MM.1S (cell line): ENCODE results near the gene PDE4C.

Experiments used
- DNase-seq: peaks from one replicate; pipeline ENCODE4 v3.0.0-alpha.2; 2015
- H2AFZ ChIP-seq: fragments of 300-600 bp; sonication (generic); 2 replicates; pipeline ENCODE4 v1.6.0; 2016; ENCODE audit warnings: antibody characterized with exemption, low read length
- H3F3A ChIP-seq: fragments of 300-600 bp; sonication (generic); 2 replicates; pipeline ENCODE4 v1.6.1; 2016; ENCODE audit warnings: mild to moderate bottlenecking, antibody characterized with exemption, low read length, moderate library complexity, mixed read lengths; ENCODE audit not compliant: insufficient read depth
- H3K27ac ChIP-seq: fragments of 300-600 bp; sonication (generic); 2 replicates; pipeline ENCODE4 v1.5.1; 2016; ENCODE audit warnings: mild to moderate bottlenecking, low read length
- H3K27me3 ChIP-seq: fragments of 300-600 bp; sonication (generic); replicated peaks from 2 replicates; pipeline ENCODE4 v1.6.0; 2016; ENCODE audit warnings: low read length; ENCODE audit not compliant: insufficient read depth
- H3K36me3 ChIP-seq: fragments of 300-600 bp; sonication (generic); replicated peaks from 2 replicates; pipeline ENCODE4 v1.6.1; 2016; ENCODE audit warnings: mild to moderate bottlenecking, low read length, mixed read lengths; ENCODE audit not compliant: insufficient read depth
- H3K4me1 ChIP-seq: fragments of 300-600 bp; sonication (generic); 2 replicates; pipeline ENCODE4 v1.6.1; 2016; ENCODE audit warnings: low read length, mixed read lengths
- H3K4me2 ChIP-seq: fragments of 300-600 bp; sonication (generic); 2 replicates; pipeline ENCODE4 v1.6.0; 2016; ENCODE audit warnings: low read depth, low read length
- H3K4me3 ChIP-seq: fragments of 300-600 bp; sonication (generic); 2 replicates; pipeline ENCODE4 v1.5.1; 2016; ENCODE audit warnings: low read length, mixed read lengths
- H3K79me2 ChIP-seq: fragments of 300-600 bp; sonication (generic); 2 replicates; pipeline ENCODE4 v1.6.1; 2016; ENCODE audit warnings: mixed run types, low read length, mixed read lengths
- H3K9ac ChIP-seq: fragments of 300-600 bp; sonication (generic); 2 replicates; pipeline ENCODE4 v1.6.1; 2016; ENCODE audit warnings: low read length, mixed read lengths
- H3K9me2 ChIP-seq: fragments of 300-600 bp; sonication (generic); replicated peaks from 2 replicates; pipeline ENCODE4 v1.6.1; 2016; ENCODE audit warnings: mild to moderate bottlenecking, low read length, mixed read lengths; ENCODE audit not compliant: insufficient read depth
- H3K9me3 ChIP-seq: fragments of 300-600 bp; sonication (generic); replicated peaks from 2 replicates; pipeline ENCODE4 v1.6.1; 2016; ENCODE audit warnings: mild to moderate bottlenecking, low read length, mixed read lengths; ENCODE audit not compliant: insufficient read depth
- H4K20me1 ChIP-seq: fragments of 300-600 bp; sonication (generic); 2 replicates; pipeline ENCODE4 v1.6.1; 2016; ENCODE audit warnings: mild to moderate bottlenecking, low read length, moderate library complexity, mixed read lengths; ENCODE audit not compliant: insufficient read depth
- EZH2 ChIP-seq: fragments of 300-600 bp; sonication (generic); optimal IDR thresholded peaks from 2 replicates; pipeline ENCODE3; 2017; ENCODE audit warnings: low read depth, mild to moderate bottlenecking, antibody characterized with exemption, low read length, mixed read lengths
- EZH2phosphoT487 ChIP-seq: fragments of 300-600 bp; sonication (generic); IDR thresholded peaks from 2 replicates; pipeline ENCODE4 v1.6.1; 2018; ENCODE audit warnings: antibody characterized with exemption, low read length
- TF ChIP-seq, protein P1 (sequence below): fragments of 300-600 bp; sonication (generic); IDR thresholded peaks from 2 replicates; pipeline ENCODE4 v1.5.1; 2016; ENCODE audit warnings: antibody characterized with exemption, low read length, mixed read lengths

The PDE4C gene

GRCh38 chr19:18176367-18177310 is 49.6 kb downstream of the PDE4C start:
- H3K9ac ChIP-seq = no peak overlapping the region
- no peak for DNase-seq
- no peak overlapping the region for H3K27ac ChIP-seq
- H3K36me3 ChIP-seq = no peaks in the 10 kb centered on the region
- H3K9me3 ChIP-seq = no peaks in the 10 kb centered on the region
- no peak for TF ChIP-seq EZH2
- TF ChIP-seq EZH2phosphoT487 = no peak
- no peaks in the 10 kb centered on the region for H3K9me2 ChIP-seq
- H3K4me2 ChIP-seq = no peak overlapping the region
- H3F3A ChIP-seq = peaks cover 10% of the 10 kb centered on the region; the same call in 1 of the 2 replicates
- H2AFZ ChIP-seq = no peak overlapping the region
- no peaks in the 10 kb centered on the region for H3K27me3 ChIP-seq
- peaks cover 8% of the 10 kb centered on the region; the same call in 1 of the 2 replicates for H3K4me1 ChIP-seq
- peaks cover 5% of the 10 kb centered on the region; the same call in 1 of the 2 replicates for H3K79me2 ChIP-seq
- H3K4me3 ChIP-seq = no peak overlapping the region
- H4K20me1 ChIP-seq = no peaks in the 10 kb centered on the region

GRCh38 chr19:18174983-18175382 is 51.3 kb downstream of the PDE4C start:
- Histone ChIP-seq H3K4me1 (peaks cover 8% of the 10 kb centered on the region; the same call in 1 of the 2 replicates), H3K9me2 (no peaks in the 10 kb centered on the region), H3K4me2 (peak overlapping the region; percentile 97), H3K36me3 (no peaks in the 10 kb centered on the region), H3K79me2 (peaks cover 5% of the 10 kb centered on the region; the same call in 1 of the 2 replicates), H3K27me3 (no peaks in the 10 kb centered on the region), H4K20me1 (no peaks in the 10 kb centered on the region), H3F3A (peaks cover 10% of the 10 kb centered on the region; the same call in 1 of the 2 replicates), H3K4me3 (peak overlapping the region; percentile 64), H3K27ac (no peak overlapping the region), H3K9me3 (no peaks in the 10 kb centered on the region), H3K9ac (peak overlapping the region; percentile 60; the same call in 1 of the 2 replicates), H2AFZ (no peak overlapping the region)
- DNase-seq = no peak
- TF ChIP-seq, protein P1, sequence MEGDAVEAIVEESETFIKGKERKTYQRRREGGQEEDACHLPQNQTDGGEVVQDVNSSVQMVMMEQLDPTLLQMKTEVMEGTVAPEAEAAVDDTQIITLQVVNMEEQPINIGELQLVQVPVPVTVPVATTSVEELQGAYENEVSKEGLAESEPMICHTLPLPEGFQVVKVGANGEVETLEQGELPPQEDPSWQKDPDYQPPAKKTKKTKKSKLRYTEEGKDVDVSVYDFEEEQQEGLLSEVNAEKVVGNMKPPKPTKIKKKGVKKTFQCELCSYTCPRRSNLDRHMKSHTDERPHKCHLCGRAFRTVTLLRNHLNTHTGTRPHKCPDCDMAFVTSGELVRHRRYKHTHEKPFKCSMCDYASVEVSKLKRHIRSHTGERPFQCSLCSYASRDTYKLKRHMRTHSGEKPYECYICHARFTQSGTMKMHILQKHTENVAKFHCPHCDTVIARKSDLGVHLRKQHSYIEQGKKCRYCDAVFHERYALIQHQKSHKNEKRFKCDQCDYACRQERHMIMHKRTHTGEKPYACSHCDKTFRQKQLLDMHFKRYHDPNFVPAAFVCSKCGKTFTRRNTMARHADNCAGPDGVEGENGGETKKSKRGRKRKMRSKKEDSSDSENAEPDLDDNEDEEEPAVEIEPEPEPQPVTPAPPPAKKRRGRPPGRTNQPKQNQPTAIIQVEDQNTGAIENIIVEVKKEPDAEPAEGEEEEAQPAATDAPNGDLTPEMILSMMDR = no peak
- TF ChIP-seq EZH2phosphoT487 = no peak
- TF ChIP-seq EZH2 = no peak
